ENCODE results near the gene LMCD1.

Gene LMCD1

DNA sequence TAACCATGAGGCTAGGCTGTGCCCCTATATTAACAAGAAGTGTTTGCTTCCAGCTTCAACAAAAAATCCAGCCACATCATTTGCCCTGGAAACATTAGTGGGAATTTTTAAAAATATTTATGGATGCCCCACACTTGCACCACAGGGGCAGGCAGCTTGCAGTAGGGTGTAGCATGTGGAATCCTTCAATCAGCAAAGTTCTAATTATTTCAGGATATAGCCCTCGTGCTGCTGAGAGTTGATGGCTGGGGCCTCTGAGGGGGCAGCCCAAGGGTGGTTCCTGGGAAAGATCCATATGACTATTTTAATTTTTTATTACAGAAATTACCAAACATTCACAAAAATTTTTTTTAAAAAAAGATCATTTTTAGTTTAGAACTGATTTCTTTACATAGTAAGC is 35.1 kb upstream of the LMCD1 start:
- no peak overlapping the region for H3K9ac ChIP-seq (ENCODE audit: low read length)
- no peaks in the 10 kb centered on the region for H3K9me3 ChIP-seq (ENCODE audit: control insufficient read depth, low read length)
- H4K91ac ChIP-seq (ENCODE audit: low read length): no peak overlapping the region
- no peak overlapping the region for H3K23ac ChIP-seq (ENCODE audit: low read length in 2 of 2)
- H3K79me1 ChIP-seq (replicated peaks; ENCODE audit: low read length, poor library complexity, severe bottlenecking): peaks cover 2% of the 10 kb centered on the region
- H3K4me3 ChIP-seq (ENCODE audit: insufficient read depth in 1 of 2, low read depth in 1 of 2, low read length in 2 of 2): no peak overlapping the region
- H2AFZ ChIP-seq (ENCODE audit: low read depth, low read length): no peak overlapping the region
- no peak overlapping the region for H2BK12ac ChIP-seq (ENCODE audit: low read length in 2 of 2)
- no peak overlapping the region for H4K8ac ChIP-seq (ENCODE audit: low read length)
- no peak overlapping the region for H3K18ac ChIP-seq (ENCODE audit: low read depth in 1 of 2, low read length in 2 of 2)
- DNase-seq: no peak
- H3K4me1 ChIP-seq (ENCODE audit: control insufficient read depth, insufficient read depth, low read depth, low read length): peaks cover 4% of the 10 kb centered on the region
- no peaks in the 10 kb centered on the region for H3K27me3 ChIP-seq (ENCODE audit: control insufficient read depth in 1 of 2, insufficient read depth in 1 of 2, low read length in 2 of 2)
- H3K14ac ChIP-seq (ENCODE audit: low read length in 2 of 2): no peak overlapping the region
- H3K36me3 ChIP-seq (ENCODE audit: control insufficient read depth in 1 of 2, insufficient read depth in 2 of 2, low read depth in 1 of 2, low read length in 2 of 2): no peaks in the 10 kb centered on the region
- H2AK5ac ChIP-seq (ENCODE audit: low read length, severe bottlenecking): no peak overlapping the region
- H3K4me2 ChIP-seq (ENCODE audit: low read length, poor library complexity, severe bottlenecking): no peak overlapping the region
- H2BK5ac ChIP-seq (ENCODE audit: low read depth, low read length, poor library complexity, severe bottlenecking): no peak overlapping the region
- WGBS: no CpG with 5 or more reads among the region's 1 CpG
- no peak overlapping the region for H3K4ac ChIP-seq (ENCODE audit: low read depth in 1 of 2, low read length in 2 of 2)
- no peak overlapping the region for H2BK15ac ChIP-seq (ENCODE audit: low read depth, poor library complexity, severe bottlenecking)
- H2BK120ac ChIP-seq (ENCODE audit: low read depth, low read length): peak overlapping the region; percentile 54
- H3K27ac ChIP-seq (ENCODE audit: low read length, poor library complexity, severe bottlenecking): no peak overlapping the region

DNA sequence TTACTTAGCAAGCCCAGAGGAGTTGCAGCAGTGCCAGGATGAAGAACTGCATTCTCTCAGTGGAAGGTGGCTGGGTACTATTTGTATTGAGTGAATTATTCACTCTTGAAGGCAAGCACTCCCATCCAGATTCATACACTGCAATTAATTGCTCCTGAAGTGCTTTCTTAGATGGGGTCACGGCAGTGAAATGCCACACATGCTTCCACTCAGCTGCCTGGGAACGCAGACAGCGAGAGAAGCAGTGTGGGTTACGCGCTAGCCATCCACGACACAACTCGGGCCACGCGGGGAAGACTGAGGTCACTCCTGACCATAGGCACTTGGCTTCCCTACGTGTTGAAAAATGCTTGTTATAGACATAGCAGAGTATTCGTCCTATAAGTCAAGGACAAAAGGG is 30.8 kb upstream of the LMCD1 start:
- no peak overlapping the region for H2BK12ac ChIP-seq (ENCODE audit: low read length in 2 of 2)
- no peak overlapping the region for H2AK5ac ChIP-seq (ENCODE audit: low read length, severe bottlenecking)
- H3K4me2 ChIP-seq (ENCODE audit: low read length, poor library complexity, severe bottlenecking): no peak overlapping the region
- H3K14ac ChIP-seq (ENCODE audit: low read length in 2 of 2): no peak overlapping the region
- H3K9me3 ChIP-seq (ENCODE audit: control insufficient read depth, low read length): no peaks in the 10 kb centered on the region
- peaks cover 8% of the 10 kb centered on the region for H3K4me1 ChIP-seq (ENCODE audit: control insufficient read depth, insufficient read depth, low read depth, low read length)
- H3K4me3 ChIP-seq (ENCODE audit: insufficient read depth in 1 of 2, low read depth in 1 of 2, low read length in 2 of 2): no peak overlapping the region
- H2AFZ ChIP-seq (ENCODE audit: low read depth, low read length): no peak overlapping the region
- 68% methylated on average over 11 of the region's 11 CpGs for WGBS
- H2BK120ac ChIP-seq (ENCODE audit: low read depth, low read length): no peak overlapping the region
- no peak overlapping the region for H2BK5ac ChIP-seq (ENCODE audit: low read depth, low read length, poor library complexity, severe bottlenecking)
- no peak overlapping the region for H2BK15ac ChIP-seq (ENCODE audit: low read depth, poor library complexity, severe bottlenecking)
- no peak overlapping the region for H3K23ac ChIP-seq (ENCODE audit: low read length in 2 of 2)
- no peak overlapping the region for H4K91ac ChIP-seq (ENCODE audit: low read length)
- H3K9ac ChIP-seq (ENCODE audit: low read length): no peak overlapping the region
- no peak overlapping the region for H4K8ac ChIP-seq (ENCODE audit: low read length)
- H3K27me3 ChIP-seq (ENCODE audit: control insufficient read depth in 1 of 2, insufficient read depth in 1 of 2, low read length in 2 of 2): no peaks in the 10 kb centered on the region
- H3K79me1 ChIP-seq (replicated peaks; ENCODE audit: low read length, poor library complexity, severe bottlenecking): peaks cover 9% of the 10 kb centered on the region
- no peaks in the 10 kb centered on the region for H3K36me3 ChIP-seq (ENCODE audit: control insufficient read depth in 1 of 2, insufficient read depth in 2 of 2, low read depth in 1 of 2, low read length in 2 of 2)
- DNase-seq: peak; percentile 31
- no peak overlapping the region for H3K18ac ChIP-seq (ENCODE audit: low read depth in 1 of 2, low read length in 2 of 2)
- H3K4ac ChIP-seq (ENCODE audit: low read depth in 1 of 2, low read length in 2 of 2): no peak overlapping the region
- H3K27ac ChIP-seq (ENCODE audit: low read length, poor library complexity, severe bottlenecking): no peak overlapping the region

DNA sequence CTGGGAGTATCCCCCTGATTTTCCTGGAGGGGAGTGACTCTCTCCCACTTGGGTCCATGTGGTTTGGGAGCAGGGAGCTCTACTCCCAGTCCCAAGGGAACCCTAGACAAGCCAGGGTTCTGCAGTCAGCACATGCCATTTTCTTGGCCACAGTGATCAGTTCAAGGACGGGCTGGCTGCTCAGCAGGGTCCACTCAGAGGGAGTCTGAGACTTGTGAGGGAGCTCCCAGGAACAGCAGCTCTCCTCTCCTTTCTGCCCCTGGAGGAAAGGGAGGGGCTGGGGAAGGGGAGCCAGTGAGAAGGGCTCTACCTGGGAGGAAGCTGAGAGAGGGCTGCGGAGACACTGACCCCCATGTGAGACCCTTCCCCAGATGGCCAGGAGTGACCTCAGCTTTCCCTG is 29.1 kb upstream of the LMCD1 start:
- 79% methylated on average over 2 of the region's 2 CpGs for WGBS
- Histone ChIP-seq H3K36me3 (ENCODE audit: control insufficient read depth in 1 of 2, insufficient read depth in 2 of 2, low read depth in 1 of 2, low read length in 2 of 2) (no peaks in the 10 kb centered on the region), H3K14ac (ENCODE audit: low read length in 2 of 2) (no peak overlapping the region), H2BK5ac (ENCODE audit: low read depth, low read length, poor library complexity, severe bottlenecking) (no peak overlapping the region), H4K8ac (ENCODE audit: low read length) (no peak overlapping the region), H2AFZ (ENCODE audit: low read depth, low read length) (no peak overlapping the region), H4K91ac (ENCODE audit: low read length) (no peak overlapping the region), H3K27ac (ENCODE audit: low read length, poor library complexity, severe bottlenecking) (no peak overlapping the region), H3K23ac (ENCODE audit: low read length in 2 of 2) (no peak overlapping the region), H3K27me3 (ENCODE audit: control insufficient read depth in 1 of 2, insufficient read depth in 1 of 2, low read length in 2 of 2) (no peaks in the 10 kb centered on the region), H3K4ac (ENCODE audit: low read depth in 1 of 2, low read length in 2 of 2) (no peak overlapping the region), H3K4me2 (ENCODE audit: low read length, poor library complexity, severe bottlenecking) (no peak overlapping the region), H2BK12ac (ENCODE audit: low read length in 2 of 2) (no peak overlapping the region), H3K79me1 (replicated peaks; ENCODE audit: low read length, poor library complexity, severe bottlenecking) (peaks cover 9% of the 10 kb centered on the region), H2AK5ac (ENCODE audit: low read length, severe bottlenecking) (peak overlapping the region; percentile 74), H3K9ac (ENCODE audit: low read length) (no peak overlapping the region), H3K9me3 (ENCODE audit: control insufficient read depth, low read length) (no peaks in the 10 kb centered on the region), H3K4me1 (ENCODE audit: control insufficient read depth, insufficient read depth, low read depth, low read length) (peaks cover 8% of the 10 kb centered on the region), H3K18ac (ENCODE audit: low read depth in 1 of 2, low read length in 2 of 2) (no peak overlapping the region), H3K4me3 (ENCODE audit: insufficient read depth in 1 of 2, low read depth in 1 of 2, low read length in 2 of 2) (no peak overlapping the region), H2BK120ac (ENCODE audit: low read depth, low read length) (no peak overlapping the region), H2BK15ac (ENCODE audit: low read depth, poor library complexity, severe bottlenecking) (no peak overlapping the region)
- no peak for DNase-seq

DNA sequence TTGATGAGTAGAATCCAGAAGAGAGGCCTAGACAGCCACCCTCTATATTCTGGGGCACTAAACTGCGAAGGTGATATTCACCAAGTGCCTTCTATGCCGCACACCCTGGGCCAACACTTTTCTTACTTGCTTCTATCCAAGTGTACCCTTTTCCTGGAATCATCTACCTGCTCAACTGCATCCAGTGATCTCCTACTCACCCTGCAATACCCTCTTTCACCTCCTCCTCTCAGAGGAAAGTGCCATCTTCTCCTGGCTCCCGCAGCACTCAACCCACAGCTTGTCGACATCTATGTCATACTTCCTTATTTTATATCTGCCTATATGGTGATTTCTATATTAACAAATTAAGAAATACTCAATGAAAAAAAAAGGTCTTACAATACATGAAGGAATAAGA is 28.6 kb upstream of the LMCD1 start:
- no peak overlapping the region for H3K23ac ChIP-seq (ENCODE audit: low read length in 2 of 2)
- no peak overlapping the region for H2AK5ac ChIP-seq (ENCODE audit: low read length, severe bottlenecking)
- no peak overlapping the region for H2AFZ ChIP-seq (ENCODE audit: low read depth, low read length)
- no peak overlapping the region for H3K14ac ChIP-seq (ENCODE audit: low read length in 2 of 2)
- peaks cover 8% of the 10 kb centered on the region for H3K4me1 ChIP-seq (ENCODE audit: control insufficient read depth, insufficient read depth, low read depth, low read length)
- H2BK12ac ChIP-seq (ENCODE audit: low read length in 2 of 2): no peak overlapping the region
- no peak overlapping the region for H3K18ac ChIP-seq (ENCODE audit: low read depth in 1 of 2, low read length in 2 of 2)
- DNase-seq: no peak
- H4K91ac ChIP-seq (ENCODE audit: low read length): no peak overlapping the region
- no peak overlapping the region for H3K4me3 ChIP-seq (ENCODE audit: insufficient read depth in 1 of 2, low read depth in 1 of 2, low read length in 2 of 2)
- no peak overlapping the region for H4K8ac ChIP-seq (ENCODE audit: low read length)
- H3K9me3 ChIP-seq (ENCODE audit: control insufficient read depth, low read length): no peaks in the 10 kb centered on the region
- H3K36me3 ChIP-seq (ENCODE audit: control insufficient read depth in 1 of 2, insufficient read depth in 2 of 2, low read depth in 1 of 2, low read length in 2 of 2): no peaks in the 10 kb centered on the region
- H3K4ac ChIP-seq (ENCODE audit: low read depth in 1 of 2, low read length in 2 of 2): no peak overlapping the region
- H3K27me3 ChIP-seq (ENCODE audit: control insufficient read depth in 1 of 2, insufficient read depth in 1 of 2, low read length in 2 of 2): no peaks in the 10 kb centered on the region
- H2BK120ac ChIP-seq (ENCODE audit: low read depth, low read length): no peak overlapping the region
- no peak overlapping the region for H3K9ac ChIP-seq (ENCODE audit: low read length)
- H3K79me1 ChIP-seq (replicated peaks; ENCODE audit: low read length, poor library complexity, severe bottlenecking): peaks cover 9% of the 10 kb centered on the region
- no peak overlapping the region for H3K27ac ChIP-seq (ENCODE audit: low read length, poor library complexity, severe bottlenecking)
- no peak overlapping the region for H2BK15ac ChIP-seq (ENCODE audit: low read depth, poor library complexity, severe bottlenecking)
- no peak overlapping the region for H3K4me2 ChIP-seq (ENCODE audit: low read length, poor library complexity, severe bottlenecking)
- 97% methylated on average over 2 of the region's 4 CpGs for WGBS
- H2BK5ac ChIP-seq (ENCODE audit: low read depth, low read length, poor library complexity, severe bottlenecking): no peak overlapping the region

Data from mesenchymal stem cell (in vitro differentiated cells and primary cell).